Activated B cell treated with CpG ODN at 0.5 μM for 24 hours (primary cell): ENCODE results near the gene UBE2V1. TPM values are rescaled to one million over a fixed set of nuclear protein-coding genes. Genes with fewer than 3 reads are reported as not detected.

Experiments used
- ATAC-seq: fragments of 200-7000 bp; cut with Tn5 transposase; one replicate; pipeline ENCODE4 v1.10.0; 2021; ENCODE audit warnings: low read depth, mild to moderate bottlenecking, moderate library complexity
- CTCF ChIA-PET: fragments of 350-600 bp; sonication (Branson Sonifier 250); formaldehyde crosslinking; loops from one replicate; lab custom pipeline; 2021; ENCODE audit warnings: antibody characterized with exemption; lab: Charles Lee
- POLR2A ChIA-PET: fragments of 350-600 bp; sonication (Branson Sonifier 250); formaldehyde crosslinking; loops from one replicate; lab custom pipeline; 2021; ENCODE audit warnings: antibody characterized with exemption; lab: Charles Lee
- DNase-seq: peaks from one replicate; pipeline ENCODE4 v3.0.0; 2022
- H3K27ac Mint-ChIP-seq: one replicate; pipeline ENCODE4 v1.8.0; 2020; ENCODE audit warnings: mixed read lengths
- H3K27me3 Mint-ChIP-seq: one replicate; pipeline ENCODE4 v1.8.0; 2021; ENCODE audit warnings: mixed read lengths
- H3K36me3 Mint-ChIP-seq: one replicate; pipeline ENCODE4 v1.8.0; 2021; ENCODE audit warnings: low read depth, mixed read lengths
- H3K4me1 Mint-ChIP-seq: one replicate; pipeline ENCODE4 v1.8.0; 2021; ENCODE audit warnings: mixed read lengths
- H3K4me3 Mint-ChIP-seq: one replicate; pipeline ENCODE4 v1.8.0; 2020; ENCODE audit warnings: mild to moderate bottlenecking, mixed read lengths
- H3K9me3 Mint-ChIP-seq: one replicate; pipeline ENCODE4 v1.8.0; 2020; ENCODE audit warnings: mixed read lengths
- CTCF ChIP-seq: fragments of 200-600 bp; IDR thresholded peaks from one replicate; pipeline ENCODE4 v1.8.0; 2022; ENCODE audit warnings: antibody characterized with exemption, mild to moderate bottlenecking
- intact Hi-C: fragments of 100-400 bp; cut with micrococcal nuclease; formaldehyde crosslinking; loops from one replicate; pipeline ENCODE4 v1.15.1; 2024
- total RNA-seq: library from RNA; stranded (reverse); gene quantifications from 2 replicates; pipeline ENCODE4 v1.2.3, GENCODE V29; 2022

UBE2V1 gene
- total RNA-seq, 1 donor from 2014 or later = 166 TPM

GRCh38 chr20:50115041-50115512, 2.1 kb upstream of the UBE2V1 start:
- H3K27me3 Mint-ChIP-seq = no peaks in the 10 kb centered on the region
- no peak overlapping the region for H3K27ac Mint-ChIP-seq
- ChIA-PET POLR2A (interaction anchor here (0.6 to 2.7 kb wide), 7 partner anchors 9 to 455 kb away, joined by 3 to 15 read pairs (median 3); partner anchors contain the start of genes CEBPB and PEDS1), CTCF (interaction anchor here (1.0 to 2.3 kb wide), 9 partner anchors 9 to 347 kb away, joined by 3 to 12 read pairs (median 7); partner anchors contain the start of gene PEDS1)
- peaks cover 11% of the 10 kb centered on the region for H3K36me3 Mint-ChIP-seq
- no peak for TF ChIP-seq CTCF
- H3K4me1 Mint-ChIP-seq = peaks cover 59% of the 10 kb centered on the region
- no peak for ATAC-seq
- no peaks in the 10 kb centered on the region for H3K9me3 Mint-ChIP-seq
- H3K4me3 Mint-ChIP-seq = peak overlapping the region; percentile 89
- intact Hi-C loops = loop anchor here (1.0 to 5.0 kb wide), 2 partner anchors 357 to 616 kb away; partner anchors contain the start of gene PARD6B
- no peak for DNase-seq

GRCh38 chr20:50113420-50114224, 672 bp upstream of the UBE2V1 start:
- Mint-ChIP-seq H3K4me1 (peaks cover 73% of the 10 kb centered on the region), H3K27ac (peak overlapping the region; percentile 92), H3K9me3 (no peaks in the 10 kb centered on the region), H3K4me3 (peak overlapping the region; percentile 98), H3K36me3 (peaks cover 15% of the 10 kb centered on the region), H3K27me3 (no peaks in the 10 kb centered on the region)
- intact Hi-C loops = loop anchor here (1.0 kb wide), 1 partner anchor 40 kb away; the partner anchor contains the start of gene PEDS1
- no peak for TF ChIP-seq CTCF
- CTCF ChIA-PET = interaction anchor here (1.0 kb wide), 1 partner anchor 75 kb away, joined by 3 read pairs; no protein-coding TSS in a partner anchor
- no peak for DNase-seq
- POLR2A ChIA-PET = interaction anchor here (0.6 to 2.2 kb wide), 5 partner anchors 10 to 358 kb away, joined by 3 to 13 read pairs (median 3); partner anchors contain the start of gene PEDS1
- no peak for ATAC-seq

- Mint-ChIP-seq H3K9me3 (no peaks in the 10 kb centered on the region), H3K4me1 (peaks cover 90% of the 10 kb centered on the region), H3K4me3 (peak overlapping the region; percentile 98), H3K36me3 (peaks cover 28% of the 10 kb centered on the region), H3K27me3 (no peaks in the 10 kb centered on the region), H3K27ac (peak overlapping the region; percentile 88)
- ATAC-seq = no peak
- no peak for TF ChIP-seq CTCF
- ChIA-PET POLR2A (interaction anchor here (1.1 to 2.2 kb wide), 2 partner anchors 42 to 57 kb away, joined by 3 to 13 read pairs; partner anchors contain the start of gene PEDS1), CTCF (interaction anchor here (0.7 to 1.8 kb wide), 5 partner anchors 8 to 133 kb away, joined by 3 to 6 read pairs (median 4); no protein-coding TSS in a partner anchor)
- intact Hi-C loops = loop anchor here (1.0 to 2.0 kb wide), 3 partner anchors 15 to 176 kb away; partner anchors contain the start of gene RNF114
- no peak for DNase-seq
Observed at GRCh38 chr20:50111829-50112495, 988 bp downstream of the UBE2V1 start.

- Mint-ChIP-seq H3K27me3 (no peaks in the 10 kb centered on the region), H3K4me1 (peaks cover 95% of the 10 kb centered on the region), H3K4me3 (peak overlapping the region; percentile 98), H3K27ac (peak overlapping the region; percentile 88), H3K9me3 (no peaks in the 10 kb centered on the region), H3K36me3 (peaks cover 31% of the 10 kb centered on the region)
- ChIA-PET CTCF (interaction anchor here (0.7 to 1.8 kb wide), 4 partner anchors 9 to 132 kb away, joined by 4 to 6 read pairs (median 4); no protein-coding TSS in a partner anchor), POLR2A (interaction anchor here (0.6 kb wide), 2 partner anchors 819 to 892 kb away, joined by 5 to 10 read pairs; partner anchors contain the start of gene DDX27)
- ATAC-seq (no peak), DNase-seq (no peak)
- no peak for TF ChIP-seq CTCF
- intact Hi-C loops = loop anchor here (2.0 kb wide), 1 partner anchor 14 kb away; no protein-coding TSS in a partner anchor
Observed at GRCh38 chr20:50111120-50111828, 1.7 kb downstream of the UBE2V1 start.
